Left lobe of liver (tissue), 2 donors: ENCODE data around the gene PRKX. TPM values are rescaled to one million over a fixed set of nuclear protein-coding genes. Genes with fewer than 3 reads are reported as not detected.
A peak's percentile ranks its signal among the peaks of the same experiment; 100 is the strongest.
"Not testable (repeated sequence)": the region's sequence is repeated elsewhere in the genome, so short reads cannot be mapped to it uniquely, and the experiment has no call there.

Experiments used
- ATAC-seq: fragments of 200-7000 bp; cut with Tn5 transposase; one replicate; pipeline ENCODE4 v1.9.1; 2020; ENCODE audit warnings: mild to moderate bottlenecking, moderate library complexity
- DNase-seq: peaks from one replicate; pipeline ENCODE4 v3.0.0-alpha.2; 2020; ENCODE audit warnings: low spot score
- total RNA-seq: library from RNA; stranded (reverse); gene quantifications from one replicate; pipeline ENCODE4 v1.2.1, GENCODE V29; 2021
- donor health status: DM: no; HTN: no; CAD: no; lungs with moderate emphysema.
- donor health status: DM: no; HTN: yes; CAD: no.

The PRKX gene
- 1.6 TPM for total RNA-seq

- DNase-seq = peak; percentile 47
- peak; percentile 94 for ATAC-seq
Measured at GRCh38 chrX:3713225-3713936, at the start of gene PRKX. Gene PRKX (minus strand): TSS chrX:3713649. CDS start chrX:3713253, 396 bp downstream.

GRCh38 chrX:3763111-3763510 lies 49.7 kb upstream of the PRKX start:
- no peak for ATAC-seq
- no peak for DNase-seq

- DNase-seq (no peak), ATAC-seq (no peak)
Measured at GRCh38 chrX:3757510-3758025, 44.1 kb upstream of the PRKX start.

GRCh38 chrX:3748052-3748559 lies 34.7 kb upstream of the PRKX start:
- DNase-seq = no peak
- no peak for ATAC-seq

- DNase-seq (no peak), ATAC-seq (no peak)
Measured at GRCh38 chrX:3743801-3744439, 30.5 kb upstream of the PRKX start.

GRCh38 chrX:3740946-3741345 lies 27.5 kb upstream of the PRKX start:
- not testable (repeated sequence) for ATAC-seq, DNase-seq

GRCh38 chrX:3738509-3738908 lies 25.1 kb upstream of the PRKX start:
- no peak for DNase-seq
- ATAC-seq = no peak

- not testable (repeated sequence) for DNase-seq
Measured at GRCh38 chrX:3736536-3736935, 23.1 kb upstream of the PRKX start.

GRCh38 chrX:3735891-3736290 lies 22.4 kb upstream of the PRKX start:
- not testable (repeated sequence) for ATAC-seq, DNase-seq

More at GRCh38 chrX:3736536-3736935, 23.1 kb upstream of the PRKX start:
- not testable (repeated sequence) for ATAC-seq

GRCh38 chrX:3734456-3734855 lies 21.0 kb upstream of the PRKX start:
- not testable (repeated sequence) for ATAC-seq

GRCh38 chrX:3733043-3733430 lies 19.6 kb upstream of the PRKX start:
- ATAC-seq (no peak), DNase-seq (no peak)

More at GRCh38 chrX:3734456-3734855, 21.0 kb upstream of the PRKX start:
- DNase-seq = not testable (repeated sequence)

- ATAC-seq, DNase-seq: not testable (repeated sequence)
Measured at GRCh38 chrX:3732326-3733042, 19.0 kb upstream of the PRKX start.

- ATAC-seq (no peak), DNase-seq (no peak)
Measured at GRCh38 chrX:3728454-3728853, 15.0 kb upstream of the PRKX start.

GRCh38 chrX:3723460-3723859 lies 10.0 kb upstream of the PRKX start:
- not testable (repeated sequence) for ATAC-seq, DNase-seq

- ATAC-seq (no peak), DNase-seq (no peak)
Measured at GRCh38 chrX:3717742-3718420, 4.4 kb upstream of the PRKX start.

GRCh38 chrX:3715921-3716320 lies 2.5 kb upstream of the PRKX start:
- DNase-seq (no peak), ATAC-seq (no peak)

GRCh38 chrX:3714706-3715479 lies 1.4 kb upstream of the PRKX start:
- not testable (repeated sequence) for DNase-seq, ATAC-seq

- DNase-seq (no peak), ATAC-seq (peak; percentile 11)
Measured at GRCh38 chrX:3713937-3714434, 537 bp upstream of the PRKX start.

GRCh38 chrX:3712870-3713224 lies 602 bp downstream of the PRKX start:
- DNase-seq (no peak), ATAC-seq (peak; percentile 36)
